GM10248 (cell line): ENCODE measurements around the gene PTPN7.
A peak's percentile ranks its signal among the peaks of the same experiment; 100 is the strongest.
"Not testable (repeated sequence)": the region's sequence is repeated elsewhere in the genome, so short reads cannot be mapped to it uniquely, and the experiment has no call there.

ENCODE experiments used
- CTCF ChIA-PET: fragments of 300-600 bp; sonication (Branson Sonifier 250); formaldehyde crosslinking; extraction: SDS; loops from one replicate; lab custom pipeline; 2021; ENCODE audit warnings: antibody characterized with exemption; lab: Yijun Ruan, JAX
- POLR2A ChIA-PET: fragments of 350-650 bp; sonication (Branson Sonifier 250); formaldehyde crosslinking; extraction: SDS; loops from one replicate; lab custom pipeline; 2020; ENCODE audit warnings: antibody characterized with exemption; lab: Yijun Ruan, JAX
- DNase-seq: peaks from one replicate; pipeline ENCODE4 v3.0.0; 2012; ENCODE audit errors: extremely low spot score
- TF ChIP-seq, protein P1 (sequence below): IDR thresholded peaks from 2 replicates; pipeline ENCODE4 v1.5.1; 2012; ENCODE audit warnings: mild to moderate bottlenecking, low read depth; ENCODE audit errors: extremely low read depth, missing control alignments, control extremely low read depth

The PTPN7 gene

GRCh38 chr1:202146279-202146678 lies 14.1 kb downstream of the PTPN7 start:
- ChIA-PET CTCF (interaction anchor here (0.9 to 2.8 kb wide), 5 partner anchors 9 to 147 kb away, joined by 3 to 16 read pairs (median 4); partner anchors contain the start of gene PTPN7), POLR2A (interaction anchor here (0.6 to 1.0 kb wide), 2 partner anchors 14 to 15 kb away, joined by 3 read pairs; partner anchors contain the start of gene PTPN7)
- TF ChIP-seq, protein P1, sequence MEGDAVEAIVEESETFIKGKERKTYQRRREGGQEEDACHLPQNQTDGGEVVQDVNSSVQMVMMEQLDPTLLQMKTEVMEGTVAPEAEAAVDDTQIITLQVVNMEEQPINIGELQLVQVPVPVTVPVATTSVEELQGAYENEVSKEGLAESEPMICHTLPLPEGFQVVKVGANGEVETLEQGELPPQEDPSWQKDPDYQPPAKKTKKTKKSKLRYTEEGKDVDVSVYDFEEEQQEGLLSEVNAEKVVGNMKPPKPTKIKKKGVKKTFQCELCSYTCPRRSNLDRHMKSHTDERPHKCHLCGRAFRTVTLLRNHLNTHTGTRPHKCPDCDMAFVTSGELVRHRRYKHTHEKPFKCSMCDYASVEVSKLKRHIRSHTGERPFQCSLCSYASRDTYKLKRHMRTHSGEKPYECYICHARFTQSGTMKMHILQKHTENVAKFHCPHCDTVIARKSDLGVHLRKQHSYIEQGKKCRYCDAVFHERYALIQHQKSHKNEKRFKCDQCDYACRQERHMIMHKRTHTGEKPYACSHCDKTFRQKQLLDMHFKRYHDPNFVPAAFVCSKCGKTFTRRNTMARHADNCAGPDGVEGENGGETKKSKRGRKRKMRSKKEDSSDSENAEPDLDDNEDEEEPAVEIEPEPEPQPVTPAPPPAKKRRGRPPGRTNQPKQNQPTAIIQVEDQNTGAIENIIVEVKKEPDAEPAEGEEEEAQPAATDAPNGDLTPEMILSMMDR = no peak
- no peak for DNase-seq

- not testable (repeated sequence) for DNase-seq
- ChIA-PET POLR2A (interaction anchor here (1.0 kb wide), 1 partner anchor 15 kb away, joined by 3 read pairs; the partner anchor contains the start of gene PTPN7), CTCF (interaction anchor here (0.9 to 2.8 kb wide), 4 partner anchors 10 to 146 kb away, joined by 4 to 16 read pairs (median 10); partner anchors contain the start of gene PTPN7)
Observed at GRCh38 chr1:202145744-202146140, 14.7 kb downstream of the PTPN7 start.

DNA sequence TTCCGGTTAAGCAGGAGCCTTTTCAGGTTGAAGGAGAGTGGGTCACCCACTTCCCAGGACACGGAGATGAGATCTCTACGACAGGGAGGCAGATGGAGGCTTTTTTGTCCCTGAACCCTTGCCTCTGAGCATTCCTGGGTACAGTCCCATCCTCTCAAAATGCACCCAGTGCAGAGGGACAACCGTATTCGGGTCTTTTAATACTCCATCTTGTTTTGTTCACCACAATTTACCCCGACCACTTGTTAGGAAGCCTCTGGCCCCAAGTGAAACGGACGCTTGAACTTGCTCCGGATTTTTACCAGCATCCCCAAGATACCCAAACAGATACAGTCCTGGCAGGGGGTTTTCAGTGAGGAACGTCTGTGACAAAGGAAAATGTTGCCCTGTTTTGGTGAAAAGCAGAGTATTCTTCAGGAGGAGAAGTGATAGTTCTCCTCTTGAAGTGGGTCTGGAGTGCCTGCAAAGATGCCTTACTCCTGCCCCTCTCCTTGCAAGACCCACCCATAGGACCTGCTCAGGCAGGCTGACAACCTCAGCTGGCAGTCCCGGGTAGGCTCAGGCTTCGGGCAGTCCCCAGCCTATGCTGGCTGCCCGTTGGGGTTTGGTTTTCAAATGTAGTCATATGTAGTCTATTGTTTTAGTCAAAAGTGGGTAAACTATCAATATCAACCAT lies 15.2 kb downstream of the PTPN7 start:
- ChIA-PET POLR2A (interaction anchor here (1.0 kb wide), 1 partner anchor 15 kb away, joined by 3 read pairs; the partner anchor contains the start of gene PTPN7), CTCF (interaction anchor here (0.9 to 3.6 kb wide), 6 partner anchors 9 to 146 kb away, joined by 3 to 21 read pairs (median 10); partner anchors contain the start of gene PTPN7)
- DNase-seq = peak; percentile 45
- TF ChIP-seq, protein P1 = no peak

GRCh38 chr1:202144402-202145067 lies 15.9 kb downstream of the PTPN7 start, which contains the start of gene ARL8A:
Gene ARL8A (minus strand): TSS chr1:202144737. CDS start chr1:202144572, 165 bp downstream.
- POLR2A ChIA-PET = no interaction called here
- peak; percentile 87 for DNase-seq
- CTCF ChIA-PET = interaction anchor here (1.4 to 3.6 kb wide), 3 partner anchors 9 to 10 kb away, joined by 3 to 21 read pairs (median 12); no protein-coding TSS in a partner anchor
- TF ChIP-seq, protein P1 = no peak

DNA sequence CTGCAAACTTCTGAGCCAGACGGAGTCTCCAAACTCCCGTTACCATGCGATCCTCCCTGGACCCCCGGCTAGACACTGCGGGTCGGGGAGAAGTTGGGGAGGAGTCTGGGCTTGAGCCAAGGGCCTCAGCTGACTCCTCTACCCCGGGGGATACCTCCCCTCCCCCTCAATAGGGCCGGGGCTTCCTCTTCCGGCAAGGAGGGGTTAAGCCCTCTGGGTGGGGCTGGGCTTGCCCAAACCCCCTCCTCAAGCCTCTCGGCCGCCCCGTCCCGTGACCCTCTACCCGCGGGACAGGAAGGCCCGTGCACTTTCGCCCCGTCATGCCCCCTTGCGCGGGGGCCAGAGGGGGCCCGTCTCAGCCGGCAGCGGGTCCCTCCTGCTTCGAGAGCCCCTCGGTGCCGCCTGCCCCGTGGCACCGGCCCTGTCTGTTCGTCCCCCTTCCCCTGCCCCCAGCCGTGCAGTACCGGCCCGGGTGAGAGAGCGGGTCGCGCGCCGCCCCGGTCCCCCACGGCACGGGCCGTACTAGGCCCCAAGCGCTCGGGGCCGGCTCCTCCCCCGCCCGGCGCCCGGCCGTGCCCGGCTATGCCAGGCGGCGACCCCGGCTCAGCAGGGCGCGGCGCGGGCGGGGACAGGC lies 16.5 kb downstream of the PTPN7 start:
- ChIA-PET POLR2A (interaction anchor here (1.0 kb wide), 1 partner anchor 186 kb away, joined by 5 read pairs; no protein-coding TSS in a partner anchor), CTCF (interaction anchor here (1.0 to 3.6 kb wide), 8 partner anchors 9 to 49 kb away, joined by 3 to 21 read pairs (median 3); partner anchors contain the start of gene PTPN7)
- TF ChIP-seq, protein P1 = no peak
- peak; percentile 72 for DNase-seq

DNA sequence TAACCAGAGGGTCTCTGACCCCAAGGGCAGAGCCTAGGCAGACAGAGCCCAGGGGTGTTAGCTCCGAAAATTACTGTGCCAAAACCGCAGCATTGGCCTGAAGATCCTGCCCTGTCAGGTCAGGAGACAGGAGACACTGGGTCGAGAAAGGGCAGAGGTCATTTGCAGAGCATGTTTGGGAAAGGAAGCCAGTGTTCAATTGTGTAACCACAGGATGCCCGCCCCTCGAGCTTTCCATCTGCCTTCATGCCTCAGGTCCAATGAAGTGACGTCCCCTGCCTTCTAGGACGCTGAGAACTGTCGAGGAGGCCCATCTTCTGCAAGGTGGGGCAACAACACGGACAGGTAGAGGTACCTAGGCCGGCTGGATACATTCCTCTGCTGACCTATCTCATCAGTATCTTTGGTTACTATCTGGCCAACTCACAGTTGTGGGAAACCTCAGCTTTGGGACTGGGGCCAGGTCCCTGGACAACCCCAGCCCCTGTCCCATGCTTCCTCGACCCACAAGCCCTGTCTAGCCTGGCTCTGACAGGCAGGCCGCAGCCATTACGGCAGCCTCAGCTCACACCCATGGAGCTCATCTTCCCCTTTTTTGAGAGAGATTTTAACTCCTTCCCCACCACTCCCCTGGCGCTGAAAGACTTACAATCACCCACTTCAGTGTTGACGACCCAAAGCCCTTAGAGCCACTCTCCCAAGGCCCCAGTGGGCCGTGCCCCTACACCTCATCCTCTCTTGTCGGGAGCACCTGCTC lies 17.2 kb downstream of the PTPN7 start:
- DNase-seq = peak; percentile 58
- CTCF ChIA-PET = interaction anchor here (0.9 to 3.6 kb wide), 9 partner anchors 9 to 143 kb away, joined by 3 to 21 read pairs (median 4); partner anchors contain the start of gene PTPN7
- TF ChIP-seq, protein P1 = no peak
- POLR2A ChIA-PET = interaction anchor here (1.0 kb wide), 1 partner anchor 185 kb away, joined by 5 read pairs; no protein-coding TSS in a partner anchor

- DNase-seq, POLR2A ChIA-PET: not testable (repeated sequence)
- CTCF ChIA-PET = interaction anchor here (3.3 to 3.6 kb wide), 2 partner anchors 7 to 14 kb away, joined by 12 to 21 read pairs; no protein-coding TSS in a partner anchor
Observed at GRCh38 chr1:202141468-202141867, 18.9 kb downstream of the PTPN7 start.
